ENCODE data around the gene RFX6.

RFX6 gene

DNA sequence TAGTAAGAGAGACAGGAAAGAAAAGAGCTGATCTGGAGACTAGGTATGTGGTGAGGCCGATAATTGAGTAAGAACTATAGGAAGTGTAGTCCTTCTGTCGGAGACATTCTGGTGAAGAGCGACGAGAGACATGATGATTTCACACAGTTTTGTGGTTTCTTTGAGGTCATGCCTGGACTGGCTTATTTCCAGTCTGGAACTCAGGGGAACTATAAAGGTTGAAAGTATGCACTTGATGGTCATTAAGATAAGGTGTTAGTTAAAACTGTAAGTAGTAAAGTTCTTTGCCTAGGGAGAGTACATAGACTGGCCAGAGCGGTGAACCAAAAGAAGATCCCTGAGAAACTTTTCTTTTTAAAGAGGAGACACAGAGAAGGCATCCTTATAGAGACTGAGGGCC is 68.8 kb downstream of the RFX6 start (continued):
- TF ChIP-seq ZNF214 (tag by site-specific recombination; IDR thresholded peaks at IDR 0.05; ENCODE audit: borderline replicate concordance) = no peak
- TF ChIP-seq, protein P1, sequence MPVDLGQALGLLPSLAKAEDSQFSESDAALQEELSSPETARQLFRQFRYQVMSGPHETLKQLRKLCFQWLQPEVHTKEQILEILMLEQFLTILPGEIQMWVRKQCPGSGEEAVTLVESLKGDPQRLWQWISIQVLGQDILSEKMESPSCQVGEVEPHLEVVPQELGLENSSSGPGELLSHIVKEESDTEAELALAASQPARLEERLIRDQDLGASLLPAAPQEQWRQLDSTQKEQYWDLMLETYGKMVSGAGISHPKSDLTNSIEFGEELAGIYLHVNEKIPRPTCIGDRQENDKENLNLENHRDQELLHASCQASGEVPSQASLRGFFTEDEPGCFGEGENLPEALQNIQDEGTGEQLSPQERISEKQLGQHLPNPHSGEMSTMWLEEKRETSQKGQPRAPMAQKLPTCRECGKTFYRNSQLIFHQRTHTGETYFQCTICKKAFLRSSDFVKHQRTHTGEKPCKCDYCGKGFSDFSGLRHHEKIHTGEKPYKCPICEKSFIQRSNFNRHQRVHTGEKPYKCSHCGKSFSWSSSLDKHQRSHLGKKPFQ (tag by site-specific recombination; IDR thresholded peaks at IDR 0.05) = peak; percentile 84
- no peak for TF ChIP-seq ZNF701 (tag by site-specific recombination; IDR thresholded peaks at IDR 0.05)
- no peak for TF ChIP-seq ZNF155 (tag by site-specific recombination; IDR thresholded peaks at IDR 0.05)
- no peak for TF ChIP-seq ZNF621 (tag by site-specific recombination; IDR thresholded peaks at IDR 0.05)
- TF ChIP-seq, protein P2, sequence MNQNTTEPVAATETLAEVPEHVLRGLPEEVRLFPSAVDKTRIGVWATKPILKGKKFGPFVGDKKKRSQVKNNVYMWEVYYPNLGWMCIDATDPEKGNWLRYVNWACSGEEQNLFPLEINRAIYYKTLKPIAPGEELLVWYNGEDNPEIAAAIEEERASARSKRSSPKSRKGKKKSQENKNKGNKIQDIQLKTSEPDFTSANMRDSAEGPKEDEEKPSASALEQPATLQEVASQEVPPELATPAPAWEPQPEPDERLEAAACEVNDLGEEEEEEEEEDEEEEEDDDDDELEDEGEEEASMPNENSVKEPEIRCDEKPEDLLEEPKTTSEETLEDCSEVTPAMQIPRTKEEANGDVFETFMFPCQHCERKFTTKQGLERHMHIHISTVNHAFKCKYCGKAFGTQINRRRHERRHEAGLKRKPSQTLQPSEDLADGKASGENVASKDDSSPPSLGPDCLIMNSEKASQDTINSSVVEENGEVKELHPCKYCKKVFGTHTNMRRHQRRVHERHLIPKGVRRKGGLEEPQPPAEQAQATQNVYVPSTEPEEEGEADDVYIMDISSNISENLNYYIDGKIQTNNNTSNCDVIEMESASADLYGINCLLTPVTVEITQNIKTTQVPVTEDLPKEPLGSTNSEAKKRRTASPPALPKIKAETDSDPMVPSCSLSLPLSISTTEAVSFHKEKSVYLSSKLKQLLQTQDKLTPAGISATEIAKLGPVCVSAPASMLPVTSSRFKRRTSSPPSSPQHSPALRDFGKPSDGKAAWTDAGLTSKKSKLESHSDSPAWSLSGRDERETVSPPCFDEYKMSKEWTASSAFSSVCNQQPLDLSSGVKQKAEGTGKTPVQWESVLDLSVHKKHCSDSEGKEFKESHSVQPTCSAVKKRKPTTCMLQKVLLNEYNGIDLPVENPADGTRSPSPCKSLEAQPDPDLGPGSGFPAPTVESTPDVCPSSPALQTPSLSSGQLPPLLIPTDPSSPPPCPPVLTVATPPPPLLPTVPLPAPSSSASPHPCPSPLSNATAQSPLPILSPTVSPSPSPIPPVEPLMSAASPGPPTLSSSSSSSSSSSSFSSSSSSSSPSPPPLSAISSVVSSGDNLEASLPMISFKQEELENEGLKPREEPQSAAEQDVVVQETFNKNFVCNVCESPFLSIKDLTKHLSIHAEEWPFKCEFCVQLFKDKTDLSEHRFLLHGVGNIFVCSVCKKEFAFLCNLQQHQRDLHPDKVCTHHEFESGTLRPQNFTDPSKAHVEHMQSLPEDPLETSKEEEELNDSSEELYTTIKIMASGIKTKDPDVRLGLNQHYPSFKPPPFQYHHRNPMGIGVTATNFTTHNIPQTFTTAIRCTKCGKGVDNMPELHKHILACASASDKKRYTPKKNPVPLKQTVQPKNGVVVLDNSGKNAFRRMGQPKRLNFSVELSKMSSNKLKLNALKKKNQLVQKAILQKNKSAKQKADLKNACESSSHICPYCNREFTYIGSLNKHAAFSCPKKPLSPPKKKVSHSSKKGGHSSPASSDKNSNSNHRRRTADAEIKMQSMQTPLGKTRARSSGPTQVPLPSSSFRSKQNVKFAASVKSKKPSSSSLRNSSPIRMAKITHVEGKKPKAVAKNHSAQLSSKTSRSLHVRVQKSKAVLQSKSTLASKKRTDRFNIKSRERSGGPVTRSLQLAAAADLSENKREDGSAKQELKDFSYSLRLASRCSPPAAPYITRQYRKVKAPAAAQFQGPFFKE (tag by site-specific recombination; IDR thresholded peaks at IDR 0.05; ENCODE audit: borderline replicate concordance) = no peak
- no peak for TF ChIP-seq ZNF248 (tag by site-specific recombination; IDR thresholded peaks at IDR 0.05)
- TF ChIP-seq, protein P3, sequence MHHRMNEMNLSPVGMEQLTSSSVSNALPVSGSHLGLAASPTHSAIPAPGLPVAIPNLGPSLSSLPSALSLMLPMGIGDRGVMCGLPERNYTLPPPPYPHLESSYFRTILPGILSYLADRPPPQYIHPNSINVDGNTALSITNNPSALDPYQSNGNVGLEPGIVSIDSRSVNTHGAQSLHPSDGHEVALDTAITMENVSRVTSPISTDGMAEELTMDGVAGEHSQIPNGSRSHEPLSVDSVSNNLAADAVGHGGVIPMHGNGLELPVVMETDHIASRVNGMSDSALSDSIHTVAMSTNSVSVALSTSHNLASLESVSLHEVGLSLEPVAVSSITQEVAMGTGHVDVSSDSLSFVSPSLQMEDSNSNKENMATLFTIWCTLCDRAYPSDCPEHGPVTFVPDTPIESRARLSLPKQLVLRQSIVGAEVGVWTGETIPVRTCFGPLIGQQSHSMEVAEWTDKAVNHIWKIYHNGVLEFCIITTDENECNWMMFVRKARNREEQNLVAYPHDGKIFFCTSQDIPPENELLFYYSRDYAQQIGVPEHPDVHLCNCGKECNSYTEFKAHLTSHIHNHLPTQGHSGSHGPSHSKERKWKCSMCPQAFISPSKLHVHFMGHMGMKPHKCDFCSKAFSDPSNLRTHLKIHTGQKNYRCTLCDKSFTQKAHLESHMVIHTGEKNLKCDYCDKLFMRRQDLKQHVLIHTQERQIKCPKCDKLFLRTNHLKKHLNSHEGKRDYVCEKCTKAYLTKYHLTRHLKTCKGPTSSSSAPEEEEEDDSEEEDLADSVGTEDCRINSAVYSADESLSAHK (tag by site-specific recombination; IDR thresholded peaks at IDR 0.05) = peak; percentile 88
- no peak for TF ChIP-seq ZFP3 (tag by site-specific recombination; IDR thresholded peaks at IDR 0.05; ENCODE audit: low read depth)
- no peak for TF ChIP-seq SCRT1 (tag by site-specific recombination; IDR thresholded peaks at IDR 0.05; ENCODE audit: borderline replicate concordance)
- TF ChIP-seq, protein P4, sequence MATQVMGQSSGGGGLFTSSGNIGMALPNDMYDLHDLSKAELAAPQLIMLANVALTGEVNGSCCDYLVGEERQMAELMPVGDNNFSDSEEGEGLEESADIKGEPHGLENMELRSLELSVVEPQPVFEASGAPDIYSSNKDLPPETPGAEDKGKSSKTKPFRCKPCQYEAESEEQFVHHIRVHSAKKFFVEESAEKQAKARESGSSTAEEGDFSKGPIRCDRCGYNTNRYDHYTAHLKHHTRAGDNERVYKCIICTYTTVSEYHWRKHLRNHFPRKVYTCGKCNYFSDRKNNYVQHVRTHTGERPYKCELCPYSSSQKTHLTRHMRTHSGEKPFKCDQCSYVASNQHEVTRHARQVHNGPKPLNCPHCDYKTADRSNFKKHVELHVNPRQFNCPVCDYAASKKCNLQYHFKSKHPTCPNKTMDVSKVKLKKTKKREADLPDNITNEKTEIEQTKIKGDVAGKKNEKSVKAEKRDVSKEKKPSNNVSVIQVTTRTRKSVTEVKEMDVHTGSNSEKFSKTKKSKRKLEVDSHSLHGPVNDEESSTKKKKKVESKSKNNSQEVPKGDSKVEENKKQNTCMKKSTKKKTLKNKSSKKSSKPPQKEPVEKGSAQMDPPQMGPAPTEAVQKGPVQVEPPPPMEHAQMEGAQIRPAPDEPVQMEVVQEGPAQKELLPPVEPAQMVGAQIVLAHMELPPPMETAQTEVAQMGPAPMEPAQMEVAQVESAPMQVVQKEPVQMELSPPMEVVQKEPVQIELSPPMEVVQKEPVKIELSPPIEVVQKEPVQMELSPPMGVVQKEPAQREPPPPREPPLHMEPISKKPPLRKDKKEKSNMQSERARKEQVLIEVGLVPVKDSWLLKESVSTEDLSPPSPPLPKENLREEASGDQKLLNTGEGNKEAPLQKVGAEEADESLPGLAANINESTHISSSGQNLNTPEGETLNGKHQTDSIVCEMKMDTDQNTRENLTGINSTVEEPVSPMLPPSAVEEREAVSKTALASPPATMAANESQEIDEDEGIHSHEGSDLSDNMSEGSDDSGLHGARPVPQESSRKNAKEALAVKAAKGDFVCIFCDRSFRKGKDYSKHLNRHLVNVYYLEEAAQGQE (tag by site-specific recombination; IDR thresholded peaks at IDR 0.05) = no peak
- TF ChIP-seq ZBTB21 (tag by site-specific recombination; IDR thresholded peaks at IDR 0.05) = peak; percentile 89
- TF ChIP-seq, protein P5, sequence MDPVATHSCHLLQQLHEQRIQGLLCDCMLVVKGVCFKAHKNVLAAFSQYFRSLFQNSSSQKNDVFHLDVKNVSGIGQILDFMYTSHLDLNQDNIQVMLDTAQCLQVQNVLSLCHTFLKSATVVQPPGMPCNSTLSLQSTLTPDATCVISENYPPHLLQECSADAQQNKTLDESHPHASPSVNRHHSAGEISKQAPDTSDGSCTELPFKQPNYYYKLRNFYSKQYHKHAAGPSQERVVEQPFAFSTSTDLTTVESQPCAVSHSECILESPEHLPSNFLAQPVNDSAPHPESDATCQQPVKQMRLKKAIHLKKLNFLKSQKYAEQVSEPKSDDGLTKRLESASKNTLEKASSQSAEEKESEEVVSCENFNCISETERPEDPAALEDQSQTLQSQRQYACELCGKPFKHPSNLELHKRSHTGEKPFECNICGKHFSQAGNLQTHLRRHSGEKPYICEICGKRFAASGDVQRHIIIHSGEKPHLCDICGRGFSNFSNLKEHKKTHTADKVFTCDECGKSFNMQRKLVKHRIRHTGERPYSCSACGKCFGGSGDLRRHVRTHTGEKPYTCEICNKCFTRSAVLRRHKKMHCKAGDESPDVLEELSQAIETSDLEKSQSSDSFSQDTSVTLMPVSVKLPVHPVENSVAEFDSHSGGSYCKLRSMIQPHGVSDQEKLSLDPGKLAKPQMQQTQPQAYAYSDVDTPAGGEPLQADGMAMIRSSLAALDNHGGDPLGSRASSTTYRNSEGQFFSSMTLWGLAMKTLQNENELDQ (tag by site-specific recombination; IDR thresholded peaks at IDR 0.05; ENCODE audit: low read depth) = no peak
- TF ChIP-seq ZNF501 (tag by site-specific recombination; IDR thresholded peaks at IDR 0.05) = peak; percentile 64; the same call in 1 of the 2 replicates
- TF ChIP-seq, protein P6, sequence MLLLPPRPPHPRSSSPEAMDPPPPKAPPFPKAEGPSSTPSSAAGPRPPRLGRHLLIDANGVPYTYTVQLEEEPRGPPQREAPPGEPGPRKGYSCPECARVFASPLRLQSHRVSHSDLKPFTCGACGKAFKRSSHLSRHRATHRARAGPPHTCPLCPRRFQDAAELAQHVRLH (tag by site-specific recombination; IDR thresholded peaks at IDR 0.05) = peak; percentile 81
- no peak for TF ChIP-seq ZBTB7A (tag by site-specific recombination; IDR thresholded peaks at IDR 0.05; ENCODE audit: low read depth)
- TF ChIP-seq ZNF670 (tag by site-specific recombination; IDR thresholded peaks at IDR 0.05; ENCODE audit: low read depth) = no peak
- TF ChIP-seq ZNF843 (tag by site-specific recombination; IDR thresholded peaks at IDR 0.05) = peak; percentile 98
- TF ChIP-seq, protein P7, sequence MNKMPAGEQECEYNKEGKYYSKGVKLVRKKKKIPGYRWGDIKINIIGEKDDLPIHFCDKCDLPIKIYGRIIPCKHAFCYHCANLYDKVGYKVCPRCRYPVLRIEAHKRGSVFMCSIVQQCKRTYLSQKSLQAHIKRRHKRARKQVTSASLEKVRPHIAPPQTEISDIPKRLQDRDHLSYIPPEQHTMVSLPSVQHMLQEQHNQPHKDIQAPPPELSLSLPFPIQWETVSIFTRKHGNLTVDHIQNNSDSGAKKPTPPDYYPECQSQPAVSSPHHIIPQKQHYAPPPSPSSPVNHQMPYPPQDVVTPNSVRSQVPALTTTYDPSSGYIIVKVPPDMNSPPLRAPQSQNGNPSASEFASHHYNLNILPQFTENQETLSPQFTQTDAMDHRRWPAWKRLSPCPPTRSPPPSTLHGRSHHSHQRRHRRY (tag by site-specific recombination; IDR thresholded peaks at IDR 0.05) = no peak
- TF ChIP-seq ZNF274 (IDR thresholded peaks at IDR 0.05; ENCODE audit: low read length) = no peak
- TF ChIP-seq ZNF274 (tag by site-specific recombination; IDR thresholded peaks at IDR 0.05; ENCODE audit: borderline replicate concordance) = no peak
- peak; percentile 81 for TF ChIP-seq IKZF3 (tag by site-specific recombination; IDR thresholded peaks at IDR 0.05)
- TF ChIP-seq ZNF133 (tag by site-specific recombination; IDR thresholded peaks at IDR 0.05) = no peak

All from HEK293 (cell line).